NCI-H128 (cell line): ENCODE results near the gene HAPSTR1.
"Not testable (repeated sequence)": the region's sequence is repeated elsewhere in the genome, so short reads cannot be mapped to it uniquely, and the experiment has no call there.

ENCODE experiments used
- DNase-seq: peaks from one replicate; lab custom pipeline; 2025; ENCODE audit not compliant: unreplicated experiment; lab: John Stamatoyannopoulos, UW

Gene HAPSTR1

DNA sequence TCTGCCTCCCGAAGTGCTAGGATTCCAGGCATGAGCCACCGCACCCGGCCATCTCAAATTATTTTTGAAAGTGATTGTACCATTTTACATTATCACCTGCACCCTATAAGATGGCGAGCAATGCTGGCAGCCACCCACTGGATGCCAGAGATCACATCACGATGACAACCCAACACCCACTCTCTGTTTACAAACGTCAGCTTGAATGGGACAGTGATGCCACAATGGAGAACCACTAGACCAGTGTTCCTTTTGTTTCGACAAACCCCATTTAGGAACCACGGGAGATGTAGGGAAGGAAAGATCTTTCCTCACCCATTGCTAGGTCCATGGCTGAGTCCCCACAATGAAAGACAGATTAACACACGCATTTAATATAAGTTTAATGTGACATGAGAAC lies 20.1 kb upstream of the HAPSTR1 start:
- DNase-seq = no peak

DNA sequence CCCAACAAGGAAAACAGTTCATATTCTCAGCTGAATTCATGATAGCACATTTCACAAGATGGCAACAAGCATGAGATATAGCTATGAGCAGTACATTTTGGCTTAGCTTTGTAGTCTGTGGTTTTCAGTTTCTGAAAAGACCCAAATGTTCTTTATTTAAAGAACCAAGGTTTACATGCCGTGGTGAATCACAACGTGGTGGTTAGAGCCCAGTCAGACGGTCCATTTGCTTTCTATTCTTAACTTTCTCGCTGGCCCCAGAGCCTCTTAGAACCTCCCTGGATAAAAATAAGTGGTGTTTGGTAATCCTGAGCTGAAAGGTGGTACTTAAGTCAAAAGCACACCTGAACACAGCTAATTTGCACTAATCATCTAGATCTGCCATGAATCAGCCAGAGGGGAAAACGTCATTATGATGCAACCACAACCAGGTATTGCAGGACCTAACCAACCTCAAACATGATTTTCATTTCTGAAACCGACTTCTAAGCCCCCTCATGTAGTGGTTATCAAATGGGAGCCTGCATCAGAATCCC lies 18.6 kb upstream of the HAPSTR1 start:
- no peak for DNase-seq

DNA sequence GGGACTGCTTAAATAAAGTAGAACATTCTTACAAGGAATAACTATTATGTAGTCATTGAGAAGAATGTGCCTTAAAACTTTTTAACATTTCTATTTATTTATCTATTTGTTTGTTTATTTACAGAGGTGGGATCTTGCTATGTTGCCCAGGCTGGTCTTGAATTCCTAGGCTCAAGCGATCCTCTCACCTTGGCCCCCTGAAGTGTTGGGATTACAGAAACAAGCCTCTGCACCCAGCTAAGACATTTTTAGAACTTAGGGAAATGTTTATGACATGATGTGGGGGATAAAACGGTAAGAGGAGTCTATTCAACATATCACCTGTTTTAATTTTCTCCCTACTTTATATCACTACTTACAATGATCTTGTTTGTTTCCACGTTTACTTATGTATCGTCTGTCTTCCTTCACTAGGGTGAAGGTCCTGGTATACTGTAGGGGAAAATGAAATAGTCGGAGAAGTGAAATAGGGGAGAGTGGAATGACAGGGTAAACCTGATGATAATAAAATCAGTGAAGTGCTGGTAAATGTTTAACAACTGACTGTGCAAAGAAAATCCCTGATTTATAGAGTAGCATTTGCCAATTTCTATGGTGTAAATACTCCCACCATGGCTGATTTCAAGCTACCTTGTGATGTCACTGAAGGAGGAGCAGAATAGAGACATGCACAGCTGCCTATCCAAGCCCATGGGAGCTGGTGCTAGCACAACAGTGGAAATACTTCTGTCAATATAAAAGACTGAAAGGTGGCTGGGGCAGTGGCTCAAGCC lies 16.0 kb upstream of the HAPSTR1 start:
- DNase-seq = no peak

DNA sequence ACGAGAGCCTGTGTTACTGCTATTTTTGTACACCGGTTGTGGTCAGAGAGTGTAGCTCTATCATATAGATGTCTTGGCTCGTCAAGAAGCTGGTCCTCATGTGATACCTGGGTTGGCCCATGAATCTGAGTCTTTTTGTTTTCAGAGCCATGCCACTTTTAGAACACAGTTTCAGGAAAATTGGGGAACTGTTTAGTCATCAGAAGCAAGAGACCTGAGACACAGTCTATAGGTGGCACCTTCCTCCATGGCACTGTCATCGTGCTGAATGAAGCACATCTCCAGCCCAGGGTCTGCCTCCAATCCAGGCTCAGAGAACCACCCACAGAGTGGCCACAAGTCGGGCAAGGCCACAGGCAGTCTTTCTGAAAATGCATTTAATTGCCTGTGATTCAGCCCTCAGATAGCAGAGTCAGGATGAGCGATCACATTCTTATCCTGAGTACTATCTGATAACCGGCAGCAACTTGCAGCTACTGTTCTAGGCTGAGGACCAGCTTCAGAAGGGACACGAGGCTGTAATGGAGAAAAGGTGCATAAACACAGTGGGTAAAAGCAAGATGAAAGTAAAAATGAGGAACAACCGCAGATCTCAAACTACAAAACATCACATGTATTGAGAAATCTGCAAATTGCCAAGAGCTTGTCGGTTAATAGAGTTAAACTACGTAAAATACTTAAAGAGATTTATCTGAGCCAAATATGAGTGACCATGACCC lies 14.2 kb upstream of the HAPSTR1 start:
- DNase-seq = no peak

GRCh38 chr16:9078467-9079429 lies 12.7 kb upstream of the HAPSTR1 start:
- DNase-seq = not testable (repeated sequence)

DNA sequence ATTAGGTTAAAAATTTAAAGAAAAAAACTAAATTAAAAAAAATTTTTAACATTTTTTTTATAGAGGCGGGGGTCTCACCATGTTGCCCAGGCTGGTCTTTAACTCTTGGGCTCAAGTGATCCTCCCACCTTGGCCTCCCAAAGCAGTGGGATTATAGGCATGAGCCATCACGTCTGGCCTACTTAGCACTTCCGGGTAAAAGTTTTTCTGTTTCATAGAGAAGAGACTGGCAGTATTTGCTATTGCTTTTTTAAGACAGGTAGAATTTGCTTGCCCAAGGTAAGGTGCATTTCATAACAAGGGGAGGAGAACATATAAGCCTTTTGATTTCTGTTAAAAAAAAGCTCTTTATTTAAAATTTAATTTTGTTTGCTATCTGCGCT lies 12.0 kb upstream of the HAPSTR1 start:
- no peak for DNase-seq

- DNase-seq = no peak
Observed at GRCh38 chr16:9081158-9081557, 10.3 kb upstream of the HAPSTR1 start.

DNA sequence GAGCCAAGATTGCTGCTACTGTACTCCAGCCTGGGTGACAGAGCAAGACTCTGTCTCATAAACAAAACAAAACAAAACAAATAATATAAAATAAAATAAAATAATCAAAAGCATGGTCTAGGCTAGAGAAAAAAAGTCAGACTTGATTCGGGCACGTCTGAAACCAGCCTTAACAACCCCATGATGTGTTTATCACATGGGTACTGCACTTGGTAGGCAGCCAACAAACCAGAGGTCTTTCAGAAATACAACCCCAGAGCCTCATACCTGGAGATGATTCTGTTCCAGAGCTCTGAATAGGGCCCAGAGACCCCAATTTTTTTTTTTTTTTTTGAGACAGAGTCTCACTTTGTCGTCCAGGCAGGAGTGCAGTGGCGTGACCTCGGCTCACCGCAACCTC lies 9.6 kb upstream of the HAPSTR1 start:
- no peak for DNase-seq

DNA sequence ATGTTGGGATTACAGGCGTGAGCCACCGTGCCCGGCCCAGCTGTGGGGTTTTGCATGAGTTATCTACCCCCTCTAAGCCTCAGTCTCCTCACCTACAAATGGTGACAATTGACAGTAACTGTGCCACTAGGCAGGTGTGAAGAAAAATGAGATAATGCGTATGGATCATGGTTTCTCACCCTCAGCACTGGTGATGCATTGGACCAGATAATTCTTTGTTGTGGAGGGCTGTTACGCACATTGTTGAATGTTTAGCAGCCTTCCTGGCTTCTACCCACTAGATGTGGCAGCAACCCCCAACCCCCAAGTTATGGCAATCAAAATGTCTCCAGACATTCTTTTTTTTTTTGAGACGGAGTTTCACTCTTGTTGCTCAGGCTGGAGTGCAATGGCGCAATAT lies 9.0 kb upstream of the HAPSTR1 start:
- DNase-seq = no peak

GRCh38 chr16:9087733-9088132 lies 3.7 kb upstream of the HAPSTR1 start:
- not testable (repeated sequence) for DNase-seq

DNA sequence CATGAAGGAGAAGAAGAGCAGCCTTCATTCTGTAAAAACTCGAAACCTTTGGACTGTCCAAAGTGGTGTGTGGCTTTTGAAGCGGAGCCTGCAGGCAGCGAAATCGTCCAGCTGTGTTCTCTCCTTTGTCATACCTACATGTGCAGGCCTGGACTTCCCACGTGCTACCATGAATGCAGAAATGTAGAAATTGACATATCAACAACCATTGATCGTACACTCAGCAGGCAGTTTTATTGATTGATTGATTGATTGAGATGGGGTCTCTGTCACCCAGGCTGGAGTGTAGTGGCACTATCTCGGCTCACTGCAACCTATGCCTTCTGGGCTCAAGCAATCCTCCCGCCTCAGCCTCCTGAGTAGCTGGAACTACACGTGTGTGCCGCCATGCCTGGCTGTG lies 2.6 kb upstream of the HAPSTR1 start:
- no peak for DNase-seq

GRCh38 chr16:9089660-9090059 lies 1.8 kb upstream of the HAPSTR1 start:
- no peak for DNase-seq

- DNase-seq = no peak
Observed at GRCh38 chr16:9090101-9090959, 1.1 kb upstream of the HAPSTR1 start.

GRCh38 chr16:9091867-9092281 lies 430 bp downstream of the HAPSTR1 start:
- DNase-seq = no peak

- DNase-seq = no peak
Observed at GRCh38 chr16:9092282-9092977, 986 bp downstream of the HAPSTR1 start.

DNA sequence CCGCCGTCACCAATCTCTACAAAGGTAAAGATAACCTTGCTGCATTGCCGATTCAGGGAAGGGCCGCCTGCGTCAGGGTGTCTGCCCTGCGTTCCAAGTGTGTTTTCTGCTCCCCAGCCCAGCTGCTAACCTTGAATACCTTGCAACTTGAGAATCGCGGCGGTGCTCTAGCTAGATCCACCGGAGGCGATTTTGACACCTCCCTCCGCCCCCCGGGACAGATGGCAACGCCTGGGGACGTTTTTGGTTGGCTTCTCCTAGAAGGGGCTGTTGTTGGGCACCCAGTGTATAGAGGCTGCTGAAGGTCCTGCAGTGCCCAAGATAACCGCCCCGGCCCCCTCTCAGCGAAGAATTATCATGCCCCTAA lies 1.5 kb downstream of the HAPSTR1 start:
- no peak for DNase-seq

DNA sequence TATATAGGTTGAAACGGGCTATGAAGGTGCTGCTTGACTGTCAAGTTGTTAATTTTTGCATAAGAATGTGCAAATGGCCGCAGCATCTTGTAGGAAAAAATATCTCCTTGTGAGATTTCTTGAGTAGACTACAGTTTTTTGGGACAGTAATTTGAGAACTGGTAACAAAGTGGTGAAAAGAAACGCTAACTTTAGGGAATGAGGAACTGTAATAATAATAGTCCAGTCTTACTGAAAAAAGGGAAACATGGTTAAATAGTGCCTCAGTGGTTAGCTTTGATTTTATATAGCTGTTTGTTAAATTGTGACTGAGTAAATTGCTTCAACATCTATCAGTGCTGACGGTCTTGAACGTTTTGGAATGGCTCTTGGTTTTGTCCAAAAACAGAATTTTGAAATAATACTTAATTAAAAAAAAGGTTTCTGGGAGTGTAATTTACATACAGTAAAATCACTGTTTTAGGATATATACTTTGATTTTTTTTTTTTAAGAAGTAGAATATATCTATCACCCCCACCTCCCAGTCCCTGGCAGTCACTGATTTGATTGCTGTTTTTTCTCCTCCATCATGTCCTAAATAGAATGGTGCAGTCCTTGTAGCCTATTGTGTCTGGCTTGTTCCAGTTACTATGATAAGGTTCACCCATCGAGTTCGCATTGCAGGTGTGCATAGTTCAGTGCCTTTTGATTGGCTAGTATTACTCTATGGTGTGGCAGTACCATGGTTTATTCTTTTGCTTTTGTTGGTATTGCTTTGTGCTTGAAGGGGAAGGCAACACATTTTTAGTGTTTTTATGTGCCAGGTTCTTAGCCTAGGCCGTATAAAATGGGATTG lies 2.8 kb downstream of the HAPSTR1 start:
- no peak for DNase-seq

DNA sequence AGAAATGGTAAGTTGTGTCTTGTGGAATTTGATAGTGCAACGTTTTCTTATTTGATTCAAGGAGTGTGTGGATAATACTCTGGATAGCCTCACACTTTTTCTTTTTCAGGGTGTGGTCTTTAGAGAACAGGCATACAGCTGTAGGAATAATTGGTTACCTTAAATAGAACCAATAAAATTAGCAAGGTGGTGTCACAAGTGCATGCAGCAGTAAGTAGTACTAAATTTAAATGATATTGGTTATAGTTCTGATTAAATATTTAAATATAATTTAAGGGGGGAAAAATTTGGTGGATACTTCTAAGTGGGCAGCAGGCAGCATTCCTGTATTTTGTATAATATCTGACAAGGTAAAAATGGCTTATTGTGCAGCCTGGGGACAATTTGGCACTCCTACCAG lies 3.7 kb downstream of the HAPSTR1 start:
- no peak for DNase-seq
